IMR-90 (cell line): ENCODE results near the gene PIP5K1B. TPM values are rescaled to one million over a fixed set of nuclear protein-coding genes. Genes with fewer than 3 reads are reported as not detected.

Experiments used
- ATAC-seq: fragments of 200-7000 bp; cut with Tn5 transposase; 2 replicates; pipeline ENCODE4 v1.9.1; 2020; ENCODE audit warnings: low read depth, mild to moderate bottlenecking, moderate library complexity
- BruUV-seq: library from RNA; stranded (reverse); fragments of 400-500 nt; replicated peaks from 2 replicates; lab custom pipeline; 2021; lab: Mats Ljungman, UMichigan
- CTCF ChIA-PET: fragments of 300-600 bp; formaldehyde crosslinking; extraction: SDS; loops from one replicate; lab custom pipeline; 2021; ENCODE audit warnings: antibody characterized with exemption; lab: Yijun Ruan, JAX
- POLR2A ChIA-PET: fragments of 300-600 bp; sonication (Branson Sonifier 250); formaldehyde crosslinking; loops from one replicate; lab custom pipeline; 2022; ENCODE audit warnings: antibody characterized with exemption; ENCODE audit not compliant: unreplicated experiment; lab: Charles Lee
- DNase-seq: peaks from one replicate; pipeline ENCODE4 v3.0.0; 2013
- H2AFZ ChIP-seq: replicated peaks from 2 replicates; pipeline ENCODE3; 2013; ENCODE audit warnings: low read length, mild to moderate bottlenecking; ENCODE audit not compliant: poor library complexity
- H2AK5ac ChIP-seq: 2 replicates; pipeline ENCODE4 v1.6.1; 2013; ENCODE audit warnings: low read depth, low read length, inconsistent platforms
- H2AK9ac ChIP-seq: replicated peaks from 2 replicates; pipeline ENCODE3; 2013; ENCODE audit warnings: mild to moderate bottlenecking, low read depth, low read length, moderate library complexity; ENCODE audit not compliant: poor library complexity
- H2BK120ac ChIP-seq: 2 replicates; pipeline ENCODE4 v1.6.1; 2013; ENCODE audit warnings: low read depth, low read length, inconsistent platforms
- H2BK15ac ChIP-seq: 3 replicates; pipeline ENCODE4 v1.6.1; 2013; ENCODE audit warnings: low read depth, low read length, inconsistent platforms
- H2BK20ac ChIP-seq: 2 replicates; pipeline ENCODE4 v1.6.1; 2013; ENCODE audit warnings: low read depth, mild to moderate bottlenecking, inconsistent platforms, low read length, moderate library complexity
- H2BK5ac ChIP-seq: 2 replicates; pipeline ENCODE4 v1.6.1; 2013; ENCODE audit warnings: mild to moderate bottlenecking, low read depth, low read length, inconsistent platforms; ENCODE audit not compliant: poor library complexity, severe bottlenecking
- H3K14ac ChIP-seq: replicated peaks from 2 replicates; pipeline ENCODE4 v1.6.1; 2013; ENCODE audit warnings: low read depth, low read length, inconsistent platforms
- H3K18ac ChIP-seq: 2 replicates; pipeline ENCODE4 v1.6.1; 2013; ENCODE audit warnings: low read depth, low read length, control low read depth
- H3K23ac ChIP-seq: 2 replicates; pipeline ENCODE4 v1.6.1; 2013; ENCODE audit warnings: low read depth, low read length, inconsistent platforms
- H3K27ac ChIP-seq: 2 replicates; pipeline ENCODE4 v1.5.1; 2013; ENCODE audit warnings: mild to moderate bottlenecking, control low read depth, low read length; ENCODE audit not compliant: insufficient read depth
- H3K27me3 ChIP-seq: 2 replicates; pipeline ENCODE4 v1.6.1; 2013; ENCODE audit warnings: low read length; ENCODE audit not compliant: control insufficient read depth, insufficient read depth
- H3K36me3 ChIP-seq: 2 replicates; pipeline ENCODE4 v1.6.1; 2013; ENCODE audit warnings: low read length, mixed read lengths; ENCODE audit not compliant: control insufficient read depth, insufficient read depth
- H3K4ac ChIP-seq: 2 replicates; pipeline ENCODE4 v1.6.1; 2013; ENCODE audit warnings: low read depth, low read length, inconsistent platforms
- H3K4me1 ChIP-seq: 2 replicates; pipeline ENCODE4 v1.6.1; 2013; ENCODE audit warnings: low read length, mixed read lengths; ENCODE audit not compliant: control insufficient read depth, insufficient read depth
- H3K4me2 ChIP-seq: 2 replicates; pipeline ENCODE4 v1.6.1; 2013; ENCODE audit warnings: low read depth, mild to moderate bottlenecking, control low read depth, low read length, moderate library complexity
- H3K4me3 ChIP-seq: 2 replicates; pipeline ENCODE4 v1.5.1; 2013; ENCODE audit warnings: low read depth, mild to moderate bottlenecking, control low read depth, low read length, moderate library complexity; ENCODE audit not compliant: insufficient read depth
- H3K56ac ChIP-seq: 2 replicates; pipeline ENCODE4 v1.6.1; 2013; ENCODE audit warnings: low read length, inconsistent platforms; ENCODE audit not compliant: insufficient read depth; ENCODE audit errors: extremely low read depth
- H3K79me1 ChIP-seq, 2 experiments: 2 replicates each; pipeline ENCODE4 v1.6.1; 2013; ENCODE audit warnings: low read length in 2 of 2, inconsistent platforms in 1 of 2, low read depth in 1 of 2
- H3K9ac ChIP-seq: 2 replicates; pipeline ENCODE4 v1.6.1; 2013; ENCODE audit warnings: low read depth, low read length, control low read depth
- H3K9me1 ChIP-seq: 2 replicates; pipeline ENCODE4 v1.6.1; 2013; ENCODE audit warnings: low read length, inconsistent platforms; ENCODE audit not compliant: insufficient read depth
- H3K9me3 ChIP-seq: 2 replicates; pipeline ENCODE4 v1.6.1; 2013; ENCODE audit warnings: low read length; ENCODE audit not compliant: control insufficient read depth, insufficient read depth
- H4K20me1 ChIP-seq: 2 replicates; pipeline ENCODE4 v1.6.1; 2013; ENCODE audit warnings: low read length, inconsistent platforms; ENCODE audit not compliant: insufficient read depth
- H4K5ac ChIP-seq: 2 replicates; pipeline ENCODE4 v1.6.1; 2013; ENCODE audit warnings: mild to moderate bottlenecking, low read depth, low read length, control low read depth
- H4K8ac ChIP-seq, 2 experiments: 2 replicates each; pipeline ENCODE4 v1.6.1; 2013; ENCODE audit warnings: low read depth in 2 of 2, low read length in 2 of 2, control low read depth in 1 of 2, inconsistent platforms in 1 of 2
- H4K91ac ChIP-seq: 2 replicates; pipeline ENCODE4 v1.6.1; 2013; ENCODE audit warnings: low read depth, low read length, inconsistent platforms; ENCODE audit not compliant: insufficient read depth
- CEBPB ChIP-seq: IDR thresholded peaks from 2 replicates; pipeline ENCODE4 v1.6.1; 2012; ENCODE audit warnings: low read depth, low read length, improper control_type of control experiment
- ELK1 ChIP-seq: fragments of 150-350 bp; IDR thresholded peaks from 2 replicates; pipeline ENCODE4 v1.6.1; 2016; ENCODE audit warnings: low read depth, mild to moderate bottlenecking, low read length, moderate library complexity, borderline replicate concordance
- FOS ChIP-seq: fragments of 150-350 bp; IDR thresholded peaks from 2 replicates; pipeline ENCODE4 v1.6.1; 2016; ENCODE audit warnings: low read depth, low read length
- POLR2A ChIP-seq: IDR thresholded peaks from 2 replicates; pipeline ENCODE4 v1.6.1; 2012; ENCODE audit warnings: mild to moderate bottlenecking, low read depth, low read length
- RAD21 ChIP-seq: IDR thresholded peaks from 2 replicates; pipeline ENCODE4 v1.6.1; 2012; ENCODE audit warnings: low read length, improper control_type of control experiment
- USF2 ChIP-seq: fragments of 150-350 bp; IDR thresholded peaks from 2 replicates; pipeline ENCODE4 v1.6.1; 2017; ENCODE audit warnings: mild to moderate bottlenecking, antibody characterized with exemption, low read length, low read depth
- WGBS, 2 experiments: methylation state at CpG; one replicate each; pipeline versions ENCODE4 v1.1.5 to v1.1.7; 2013; ENCODE audit warnings: missing lambda C conversion rate in 2 of 2; ENCODE audit not compliant: insufficient read length in 1 of 2; ENCODE audit errors: extremely low coverage in 2 of 2; 5-methylcytosine and 5-hydroxymethylcytosine counted together
- dilution Hi-C: fragments of 300-500 bp; cut with HindIII; formaldehyde crosslinking; loops from one replicate; pipeline ENCODE4 v1.14.3; 2018; ENCODE audit warnings: low sequenced_read_pairs; ENCODE audit not compliant: unreplicated experiment
- in situ Hi-C: fragments of 300-500 bp; cut with MboI; formaldehyde crosslinking; loops from 3 replicates; pipeline ENCODE4 v1.14.3; 2019; ENCODE audit warnings: low sequenced_read_pairs, inconsistent platforms, mixed read lengths
- intact Hi-C: fragments of 100-400 bp; cut with micrococcal nuclease; formaldehyde crosslinking; loops from 2 replicates; pipeline ENCODE4 v1.10.0; 2022
- polyA plus RNA-seq, 3 experiments: library from polyadenylated mRNA; depleted of rRNA; stranded (reverse); fragments of >200 nt; gene quantifications; 2 replicates each; pipeline ENCODE4 v1.2.3, GENCODE V29; 2012; ENCODE audit warnings: low replicate concordance in 1 of 3
- total RNA-seq: library from RNA; depleted of rRNA; stranded (reverse); fragments of >200 nt; gene quantifications from 2 replicates; pipeline ENCODE4 v1.2.3, GENCODE V29; 2012

Gene PIP5K1B
- total and polyA plus RNA-seq, 2 of the 4 experiments (the other 2 are of a cell fraction) = not detected

- Histone ChIP-seq H3K4me3 (no peak overlapping the region), H3K27me3 (no peaks in the 10 kb centered on the region), H3K36me3 (no peaks in the 10 kb centered on the region), H4K8ac (no peak overlapping the region), H3K79me1 (no peaks in the 10 kb centered on the region), H4K5ac (no peak overlapping the region), H3K14ac (no peak overlapping the region), H3K9me1 (no peaks in the 10 kb centered on the region), H3K9ac (no peak overlapping the region), H2AFZ (no peak overlapping the region), H3K4me2 (no peak overlapping the region), H2BK20ac (no peak overlapping the region), H2BK120ac (no peak overlapping the region), H3K9me3 (no peaks in the 10 kb centered on the region), H2BK15ac (no peak overlapping the region), H2AK5ac (no peak overlapping the region), H3K56ac (no peak overlapping the region), H2BK5ac (no peak overlapping the region), H4K20me1 (no peaks in the 10 kb centered on the region), H3K23ac (no peak overlapping the region), H4K91ac (no peak overlapping the region), H3K27ac (no peak overlapping the region), H3K4me1 (no peaks in the 10 kb centered on the region; the same call in 1 of the 2 replicates), H2AK9ac (no peak overlapping the region), H3K18ac (no peak overlapping the region), H3K4ac (no peak overlapping the region)
- no peak for ATAC-seq
- in situ Hi-C loops (no loop called here), intact Hi-C loops (no loop called here), dilution Hi-C loops (no loop called here)
- 68% methylated on average over 3 of the region's 5 CpGs; no CpG with 5 or more reads in 1 of the 2 experiments for WGBS, 2 experiments
- BruUV-seq = no TSS peak
- ChIA-PET CTCF (interaction anchor here (0.7 kb wide), 1 partner anchor 367 kb away, joined by 4 read pairs; no protein-coding TSS in a partner anchor), POLR2A (no interaction called here)
- no peak for TF ChIP-seq ELK1
- no peak for TF ChIP-seq USF2
- no peak for TF ChIP-seq FOS
- no peak for TF ChIP-seq RAD21
- no peak for TF ChIP-seq POLR2A
- no peak for TF ChIP-seq CEBPB
- DNase-seq = no peak
Measured at GRCh38 chr9:68974431-68974830, 269.4 kb downstream of the PIP5K1B start.
